ENCODE measurements around the gene SPATA31C1.

Gene SPATA31C1

GRCh38 chr9:87889882-87890252 is 27.9 kb upstream of the SPATA31C1 start:
- Histone ChIP-seq H3K4me1 (ENCODE audit: control insufficient read depth, insufficient read depth, low read depth, low read length) (no peaks in the 10 kb centered on the region), H3K4me2 (ENCODE audit: low read length, poor library complexity, severe bottlenecking) (no peak overlapping the region), H4K8ac (ENCODE audit: low read length) (no peak overlapping the region), H2BK5ac (ENCODE audit: low read depth, low read length, poor library complexity, severe bottlenecking) (no peak overlapping the region), H3K9me3 (ENCODE audit: control insufficient read depth, low read length) (no peaks in the 10 kb centered on the region), H3K27me3 (ENCODE audit: control insufficient read depth in 1 of 2, insufficient read depth in 1 of 2, low read length in 2 of 2) (peaks cover 0 to 4% of the 10 kb centered on the region in 2 experiments), H2BK120ac (ENCODE audit: low read depth, low read length) (no peak overlapping the region), H3K9ac (ENCODE audit: low read length) (no peak overlapping the region), H4K91ac (ENCODE audit: low read length) (no peak overlapping the region), H3K14ac (ENCODE audit: low read length in 2 of 2) (no peak overlapping the region), H3K18ac (ENCODE audit: low read depth in 1 of 2, low read length in 2 of 2) (no peak overlapping the region), H3K27ac (ENCODE audit: low read length, poor library complexity, severe bottlenecking) (no peak overlapping the region), H3K23ac (ENCODE audit: low read length in 2 of 2) (no peak overlapping the region), H2BK12ac (ENCODE audit: low read length in 2 of 2) (peak overlapping the region in 1 of 2 experiments; percentile 33), H3K4ac (ENCODE audit: low read depth in 1 of 2, low read length in 2 of 2) (no peak overlapping the region), H3K36me3 (ENCODE audit: control insufficient read depth in 1 of 2, insufficient read depth in 2 of 2, low read depth in 1 of 2, low read length in 2 of 2) (no peaks in the 10 kb centered on the region), H2BK15ac (ENCODE audit: low read depth, poor library complexity, severe bottlenecking) (no peak overlapping the region), H2AK5ac (ENCODE audit: low read length, severe bottlenecking) (no peak overlapping the region), H3K79me1 (replicated peaks; ENCODE audit: low read length, poor library complexity, severe bottlenecking) (no peaks in the 10 kb centered on the region), H2AFZ (ENCODE audit: low read depth, low read length) (no peak overlapping the region), H3K4me3 (ENCODE audit: insufficient read depth in 1 of 2, low read depth in 1 of 2, low read length in 2 of 2) (no peak overlapping the region)
- WGBS: 93% methylated on average over 4 of the region's 4 CpGs
- no peak for DNase-seq

GRCh38 chr9:87890837-87891236 is 26.9 kb upstream of the SPATA31C1 start:
- H2BK120ac ChIP-seq (ENCODE audit: low read depth, low read length): no peak overlapping the region
- no peaks in the 10 kb centered on the region for H3K9me3 ChIP-seq (ENCODE audit: control insufficient read depth, low read length)
- no peak overlapping the region for H4K91ac ChIP-seq (ENCODE audit: low read length)
- no peak overlapping the region for H3K9ac ChIP-seq (ENCODE audit: low read length)
- H2AK5ac ChIP-seq (ENCODE audit: low read length, severe bottlenecking): no peak overlapping the region
- no peak for DNase-seq
- no peak overlapping the region for H4K8ac ChIP-seq (ENCODE audit: low read length)
- no peaks in the 10 kb centered on the region for H3K4me1 ChIP-seq (ENCODE audit: control insufficient read depth, insufficient read depth, low read depth, low read length)
- H2BK15ac ChIP-seq (ENCODE audit: low read depth, poor library complexity, severe bottlenecking): no peak overlapping the region
- no peak overlapping the region for H3K23ac ChIP-seq (ENCODE audit: low read length in 2 of 2)
- peak overlapping the region in 1 of 2 experiments; percentile 3 for H2BK12ac ChIP-seq (ENCODE audit: low read length in 2 of 2)
- H3K27me3 ChIP-seq (ENCODE audit: control insufficient read depth in 1 of 2, insufficient read depth in 1 of 2, low read length in 2 of 2): peaks cover 0 to 4% of the 10 kb centered on the region in 2 experiments
- H3K4ac ChIP-seq (ENCODE audit: low read depth in 1 of 2, low read length in 2 of 2): no peak overlapping the region
- 86% methylated on average over 9 of the region's 10 CpGs for WGBS
- no peak overlapping the region for H3K14ac ChIP-seq (ENCODE audit: low read length in 2 of 2)
- H3K18ac ChIP-seq (ENCODE audit: low read depth in 1 of 2, low read length in 2 of 2): no peak overlapping the region
- H3K79me1 ChIP-seq (replicated peaks; ENCODE audit: low read length, poor library complexity, severe bottlenecking): no peaks in the 10 kb centered on the region
- no peak overlapping the region for H2BK5ac ChIP-seq (ENCODE audit: low read depth, low read length, poor library complexity, severe bottlenecking)
- H3K4me2 ChIP-seq (ENCODE audit: low read length, poor library complexity, severe bottlenecking): no peak overlapping the region
- no peak overlapping the region for H3K4me3 ChIP-seq (ENCODE audit: insufficient read depth in 1 of 2, low read depth in 1 of 2, low read length in 2 of 2)
- H3K36me3 ChIP-seq (ENCODE audit: control insufficient read depth in 1 of 2, insufficient read depth in 2 of 2, low read depth in 1 of 2, low read length in 2 of 2): no peaks in the 10 kb centered on the region
- no peak overlapping the region for H2AFZ ChIP-seq (ENCODE audit: low read depth, low read length)
- H3K27ac ChIP-seq (ENCODE audit: low read length, poor library complexity, severe bottlenecking): no peak overlapping the region

GRCh38 chr9:87891754-87892153 is 26.0 kb upstream of the SPATA31C1 start:
- no peaks in the 10 kb centered on the region for H3K9me3 ChIP-seq (ENCODE audit: control insufficient read depth, low read length)
- peaks cover 0 to 1% of the 10 kb centered on the region in 2 experiments for H3K27me3 ChIP-seq (ENCODE audit: control insufficient read depth in 1 of 2, insufficient read depth in 1 of 2, low read length in 2 of 2)
- no peak overlapping the region for H2BK12ac ChIP-seq (ENCODE audit: low read length in 2 of 2)
- H4K8ac ChIP-seq (ENCODE audit: low read length): no peak overlapping the region
- H2AK5ac ChIP-seq (ENCODE audit: low read length, severe bottlenecking): no peak overlapping the region
- H3K79me1 ChIP-seq (replicated peaks; ENCODE audit: low read length, poor library complexity, severe bottlenecking): no peaks in the 10 kb centered on the region
- DNase-seq: peak; percentile 34
- H2BK5ac ChIP-seq (ENCODE audit: low read depth, low read length, poor library complexity, severe bottlenecking): no peak overlapping the region
- no peak overlapping the region for H3K4me2 ChIP-seq (ENCODE audit: low read length, poor library complexity, severe bottlenecking)
- no peak overlapping the region for H3K14ac ChIP-seq (ENCODE audit: low read length in 2 of 2)
- WGBS: 98% methylated on average over 2 of the region's 6 CpGs
- no peak overlapping the region for H3K9ac ChIP-seq (ENCODE audit: low read length)
- no peak overlapping the region for H3K23ac ChIP-seq (ENCODE audit: low read length in 2 of 2)
- H4K91ac ChIP-seq (ENCODE audit: low read length): no peak overlapping the region
- no peak overlapping the region for H3K27ac ChIP-seq (ENCODE audit: low read length, poor library complexity, severe bottlenecking)
- H3K4me3 ChIP-seq (ENCODE audit: insufficient read depth in 1 of 2, low read depth in 1 of 2, low read length in 2 of 2): no peak overlapping the region
- H3K4me1 ChIP-seq (ENCODE audit: control insufficient read depth, insufficient read depth, low read depth, low read length): no peaks in the 10 kb centered on the region
- H2AFZ ChIP-seq (ENCODE audit: low read depth, low read length): no peak overlapping the region
- no peak overlapping the region for H2BK120ac ChIP-seq (ENCODE audit: low read depth, low read length)
- H3K36me3 ChIP-seq (ENCODE audit: control insufficient read depth in 1 of 2, insufficient read depth in 2 of 2, low read depth in 1 of 2, low read length in 2 of 2): no peaks in the 10 kb centered on the region
- no peak overlapping the region for H3K18ac ChIP-seq (ENCODE audit: low read depth in 1 of 2, low read length in 2 of 2)
- no peak overlapping the region for H3K4ac ChIP-seq (ENCODE audit: low read depth in 1 of 2, low read length in 2 of 2)
- no peak overlapping the region for H2BK15ac ChIP-seq (ENCODE audit: low read depth, poor library complexity, severe bottlenecking)

- no peak overlapping the region for H3K18ac ChIP-seq (ENCODE audit: low read depth in 1 of 2, low read length in 2 of 2)
- WGBS: 95% methylated on average over 3 of the region's 4 CpGs
- H3K27ac ChIP-seq (ENCODE audit: low read length, poor library complexity, severe bottlenecking): no peak overlapping the region
- H4K8ac ChIP-seq (ENCODE audit: low read length): no peak overlapping the region
- no peak overlapping the region for H3K9ac ChIP-seq (ENCODE audit: low read length)
- no peak for DNase-seq
- H2AFZ ChIP-seq (ENCODE audit: low read depth, low read length): no peak overlapping the region
- no peak overlapping the region for H3K23ac ChIP-seq (ENCODE audit: low read length in 2 of 2)
- H3K79me1 ChIP-seq (replicated peaks; ENCODE audit: low read length, poor library complexity, severe bottlenecking): no peaks in the 10 kb centered on the region
- H3K27me3 ChIP-seq (ENCODE audit: control insufficient read depth in 1 of 2, insufficient read depth in 1 of 2, low read length in 2 of 2): no peaks in the 10 kb centered on the region
- H4K91ac ChIP-seq (ENCODE audit: low read length): no peak overlapping the region
- no peaks in the 10 kb centered on the region for H3K9me3 ChIP-seq (ENCODE audit: control insufficient read depth, low read length)
- H3K4me2 ChIP-seq (ENCODE audit: low read length, poor library complexity, severe bottlenecking): no peak overlapping the region
- no peaks in the 10 kb centered on the region for H3K4me1 ChIP-seq (ENCODE audit: control insufficient read depth, insufficient read depth, low read depth, low read length)
- H3K14ac ChIP-seq (ENCODE audit: low read length in 2 of 2): no peak overlapping the region
- no peak overlapping the region for H3K4me3 ChIP-seq (ENCODE audit: insufficient read depth in 1 of 2, low read depth in 1 of 2, low read length in 2 of 2)
- H2BK15ac ChIP-seq (ENCODE audit: low read depth, poor library complexity, severe bottlenecking): no peak overlapping the region
- no peak overlapping the region for H2AK5ac ChIP-seq (ENCODE audit: low read length, severe bottlenecking)
- no peak overlapping the region for H2BK12ac ChIP-seq (ENCODE audit: low read length in 2 of 2)
- no peak overlapping the region for H3K4ac ChIP-seq (ENCODE audit: low read depth in 1 of 2, low read length in 2 of 2)
- H2BK120ac ChIP-seq (ENCODE audit: low read depth, low read length): no peak overlapping the region
- no peak overlapping the region for H2BK5ac ChIP-seq (ENCODE audit: low read depth, low read length, poor library complexity, severe bottlenecking)
- no peaks in the 10 kb centered on the region for H3K36me3 ChIP-seq (ENCODE audit: control insufficient read depth in 1 of 2, insufficient read depth in 2 of 2, low read depth in 1 of 2, low read length in 2 of 2)
These were observed 24.8 kb upstream of the SPATA31C1 start for GRCh38 chr9:87892956-87893355.
